GM10266 (cell line): Measurements from ENCODE around the gene PHC2.

Source experiments
- DNase-seq: peaks from one replicate; pipeline ENCODE4 v3.0.0; 2012; ENCODE audit errors: extremely low spot score
- TF ChIP-seq, protein P1 (sequence below): IDR thresholded peaks from 2 replicates; pipeline ENCODE4 v1.5.1; 2012; ENCODE audit warnings: mild to moderate bottlenecking, low read depth; ENCODE audit not compliant: control insufficient read depth, insufficient read depth; ENCODE audit errors: missing control alignments

PHC2 gene

GRCh38 chr1:33350611-33351280 is 80.1 kb downstream of the PHC2 start:
- no peak for DNase-seq
- TF ChIP-seq, protein P1, sequence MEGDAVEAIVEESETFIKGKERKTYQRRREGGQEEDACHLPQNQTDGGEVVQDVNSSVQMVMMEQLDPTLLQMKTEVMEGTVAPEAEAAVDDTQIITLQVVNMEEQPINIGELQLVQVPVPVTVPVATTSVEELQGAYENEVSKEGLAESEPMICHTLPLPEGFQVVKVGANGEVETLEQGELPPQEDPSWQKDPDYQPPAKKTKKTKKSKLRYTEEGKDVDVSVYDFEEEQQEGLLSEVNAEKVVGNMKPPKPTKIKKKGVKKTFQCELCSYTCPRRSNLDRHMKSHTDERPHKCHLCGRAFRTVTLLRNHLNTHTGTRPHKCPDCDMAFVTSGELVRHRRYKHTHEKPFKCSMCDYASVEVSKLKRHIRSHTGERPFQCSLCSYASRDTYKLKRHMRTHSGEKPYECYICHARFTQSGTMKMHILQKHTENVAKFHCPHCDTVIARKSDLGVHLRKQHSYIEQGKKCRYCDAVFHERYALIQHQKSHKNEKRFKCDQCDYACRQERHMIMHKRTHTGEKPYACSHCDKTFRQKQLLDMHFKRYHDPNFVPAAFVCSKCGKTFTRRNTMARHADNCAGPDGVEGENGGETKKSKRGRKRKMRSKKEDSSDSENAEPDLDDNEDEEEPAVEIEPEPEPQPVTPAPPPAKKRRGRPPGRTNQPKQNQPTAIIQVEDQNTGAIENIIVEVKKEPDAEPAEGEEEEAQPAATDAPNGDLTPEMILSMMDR = no peak

GRCh38 chr1:33349778-33350610 is 80.9 kb downstream of the PHC2 start:
- DNase-seq = peak; percentile 99
- TF ChIP-seq, protein P1 = no peak

GRCh38 chr1:33349081-33349759 is 81.7 kb downstream of the PHC2 start:
- peak; percentile 65 for DNase-seq
- TF ChIP-seq, protein P1 = no peak

DNA sequence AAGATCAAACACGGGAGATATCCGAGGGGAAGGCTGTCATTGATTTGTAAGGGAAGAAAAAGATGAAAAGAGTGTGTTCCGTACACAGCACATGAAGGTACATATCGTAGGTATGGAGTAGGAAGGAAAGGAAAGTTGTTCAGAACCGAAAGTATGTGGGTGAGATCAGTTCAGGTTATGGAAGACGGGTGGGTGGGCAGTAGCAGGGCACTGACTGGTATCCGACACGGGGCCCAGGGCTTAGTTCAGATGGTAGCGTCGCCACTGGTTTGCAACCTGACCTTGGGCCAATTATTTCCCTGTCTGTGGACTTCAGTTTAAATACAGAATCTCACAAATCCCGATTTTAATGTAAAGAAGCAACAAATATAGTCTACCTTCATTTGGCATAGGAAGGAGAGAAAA is 82.2 kb downstream of the PHC2 start:
- DNase-seq = no peak
- TF ChIP-seq, protein P1 = no peak

DNA sequence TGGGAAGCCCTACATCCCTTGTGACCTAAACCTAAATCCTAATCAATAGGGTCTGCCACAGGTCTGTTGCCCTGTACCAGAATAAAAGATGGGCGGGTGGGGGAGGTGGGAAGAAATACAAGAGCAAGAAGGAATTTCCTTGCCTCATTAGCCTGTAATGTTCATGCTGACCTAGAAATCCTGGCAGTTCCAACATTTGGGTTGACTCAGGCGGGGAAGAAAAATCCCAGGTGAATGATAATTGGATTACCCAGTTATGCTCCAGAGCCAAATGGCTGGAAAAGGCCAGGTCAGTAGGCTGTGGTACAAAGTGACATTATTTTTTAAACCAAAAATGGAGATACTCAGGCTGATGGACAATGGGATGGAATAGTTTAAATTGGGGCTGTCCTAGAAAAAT is 82.7 kb downstream of the PHC2 start:
- TF ChIP-seq, protein P1 = no peak

GRCh38 chr1:33347650-33347992 is 83.3 kb downstream of the PHC2 start:
- DNase-seq = no peak
- TF ChIP-seq, protein P1 = no peak

More for the DNA sequence above, 82.7 kb downstream of the PHC2 start:
- DNase-seq = no peak
